ENCODE data around the gene PTPRF. TPM values are rescaled to one million over a fixed set of nuclear protein-coding genes. Genes with fewer than 3 reads are reported as not detected.

Gene PTPRF
- total and polyA plus RNA-seq, 12 donors: 1.7 to 10.3 (median 4.5) TPM

DNA sequence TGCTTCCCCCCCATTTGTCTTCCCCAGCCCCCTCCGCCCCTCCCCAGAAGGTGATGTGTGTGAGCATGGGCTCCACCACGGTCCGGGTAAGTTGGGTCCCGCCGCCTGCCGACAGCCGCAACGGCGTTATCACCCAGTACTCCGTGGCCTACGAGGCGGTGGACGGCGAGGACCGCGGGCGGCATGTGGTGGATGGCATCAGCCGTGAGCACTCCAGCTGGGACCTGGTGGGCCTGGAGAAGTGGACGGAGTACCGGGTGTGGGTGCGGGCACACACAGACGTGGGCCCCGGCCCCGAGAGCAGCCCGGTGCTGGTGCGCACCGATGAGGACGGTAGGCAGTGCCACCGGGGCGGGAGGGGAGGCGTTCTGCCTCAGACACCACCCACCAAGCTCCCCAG is 67.0 kb downstream of the PTPRF start:
- H3K27ac ChIP-seq: no peak overlapping the region
- WGBS, 2 donors: 96% methylated on average over 31 of the region's 31 CpGs
- no peak for ATAC-seq

DNA sequence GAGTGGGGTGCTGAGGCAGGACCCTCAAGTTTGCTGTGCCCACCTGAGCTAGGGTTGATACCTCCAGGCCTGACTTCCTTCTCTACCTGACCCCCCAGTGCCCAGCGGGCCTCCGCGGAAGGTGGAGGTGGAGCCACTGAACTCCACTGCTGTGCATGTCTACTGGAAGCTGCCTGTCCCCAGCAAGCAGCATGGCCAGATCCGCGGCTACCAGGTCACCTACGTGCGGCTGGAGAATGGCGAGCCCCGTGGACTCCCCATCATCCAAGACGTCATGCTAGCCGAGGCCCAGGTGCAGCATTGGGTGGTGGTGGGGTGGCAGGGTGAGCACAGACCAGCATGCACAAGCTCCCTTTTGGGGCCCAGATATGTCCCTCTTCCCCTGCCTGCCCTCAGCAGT is 67.9 kb downstream of the PTPRF start:
- TF ChIP-seq, protein P1, sequence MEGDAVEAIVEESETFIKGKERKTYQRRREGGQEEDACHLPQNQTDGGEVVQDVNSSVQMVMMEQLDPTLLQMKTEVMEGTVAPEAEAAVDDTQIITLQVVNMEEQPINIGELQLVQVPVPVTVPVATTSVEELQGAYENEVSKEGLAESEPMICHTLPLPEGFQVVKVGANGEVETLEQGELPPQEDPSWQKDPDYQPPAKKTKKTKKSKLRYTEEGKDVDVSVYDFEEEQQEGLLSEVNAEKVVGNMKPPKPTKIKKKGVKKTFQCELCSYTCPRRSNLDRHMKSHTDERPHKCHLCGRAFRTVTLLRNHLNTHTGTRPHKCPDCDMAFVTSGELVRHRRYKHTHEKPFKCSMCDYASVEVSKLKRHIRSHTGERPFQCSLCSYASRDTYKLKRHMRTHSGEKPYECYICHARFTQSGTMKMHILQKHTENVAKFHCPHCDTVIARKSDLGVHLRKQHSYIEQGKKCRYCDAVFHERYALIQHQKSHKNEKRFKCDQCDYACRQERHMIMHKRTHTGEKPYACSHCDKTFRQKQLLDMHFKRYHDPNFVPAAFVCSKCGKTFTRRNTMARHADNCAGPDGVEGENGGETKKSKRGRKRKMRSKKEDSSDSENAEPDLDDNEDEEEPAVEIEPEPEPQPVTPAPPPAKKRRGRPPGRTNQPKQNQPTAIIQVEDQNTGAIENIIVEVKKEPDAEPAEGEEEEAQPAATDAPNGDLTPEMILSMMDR (IDR thresholded peaks at IDR 0.05): no peak
- no peak for DNase-seq
- no peak overlapping the region for H3K27ac ChIP-seq
- intact Hi-C loops (cut with DNase I): no loop called here
- H3K4me1 ChIP-seq: no peaks in the 10 kb centered on the region
- no peaks in the 10 kb centered on the region for H3K36me3 ChIP-seq
- WGBS, 2 donors: 95 to 96% methylated on average over 11 of the region's 11 CpGs
- no peaks in the 10 kb centered on the region for H3K27me3 ChIP-seq
- no peaks in the 10 kb centered on the region for H3K9me3 ChIP-seq
- ATAC-seq: no peak
- H3K4me3 ChIP-seq: no peak overlapping the region

More for the DNA sequence above, 67.0 kb downstream of the PTPRF start:
- intact Hi-C loops (cut with DNase I): no loop called here
- Histone ChIP-seq H3K9me3 (no peaks in the 10 kb centered on the region), H3K4me3 (no peak overlapping the region), H3K4me1 (no peaks in the 10 kb centered on the region), H3K36me3 (no peaks in the 10 kb centered on the region), H3K27me3 (no peaks in the 10 kb centered on the region)
- DNase-seq: no peak
- TF ChIP-seq, protein P1 (IDR thresholded peaks at IDR 0.05): no peak

DNA sequence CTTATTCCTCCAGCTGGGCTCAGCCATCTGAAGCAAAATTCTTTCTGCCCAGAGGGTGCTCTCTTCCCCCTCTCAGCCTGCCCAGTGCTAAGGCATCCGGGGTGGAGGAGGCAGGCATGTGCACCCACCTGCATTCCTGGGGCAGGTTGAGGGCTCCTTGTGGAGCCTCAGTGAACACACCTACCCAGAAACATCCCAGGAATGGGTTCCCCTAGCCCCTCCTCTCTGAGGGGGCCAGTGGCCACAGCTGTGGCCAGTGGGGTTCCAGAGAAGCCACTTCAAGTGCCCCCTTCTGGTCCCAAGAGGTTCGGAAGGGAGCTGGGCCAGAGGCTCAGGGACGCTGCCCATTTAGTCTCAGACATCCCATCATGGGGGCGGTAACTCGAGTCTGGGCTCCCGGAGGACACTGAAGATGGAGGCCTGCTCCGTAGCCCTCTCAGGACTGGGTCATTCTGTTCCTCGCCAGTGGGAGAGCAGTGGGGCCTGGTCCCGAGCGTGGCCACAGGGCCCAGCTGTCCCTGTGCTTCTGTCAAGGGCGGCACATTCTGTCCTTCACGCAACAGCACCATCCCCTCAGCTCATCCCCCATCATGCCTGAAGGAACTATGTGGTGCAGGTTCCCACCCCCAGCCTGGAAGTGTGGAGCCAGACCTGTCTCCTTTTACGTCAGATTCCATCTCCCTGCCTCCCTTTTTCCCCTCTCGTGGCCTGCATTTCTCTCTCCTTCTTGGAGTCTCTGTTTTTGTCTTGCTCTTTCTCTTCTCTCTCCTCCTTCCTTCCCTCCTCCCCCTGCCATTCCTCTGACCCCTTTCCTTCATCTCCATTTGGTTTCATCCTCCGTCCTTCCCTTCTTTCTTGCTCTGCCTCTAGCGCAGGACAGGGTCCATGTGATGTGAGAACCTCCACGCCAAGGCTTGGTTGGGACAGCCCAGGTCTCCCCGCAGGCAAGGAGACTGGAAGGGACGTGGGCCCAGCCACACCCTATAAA is 69.6 kb downstream of the PTPRF start:
- Histone ChIP-seq H3K4me3 (no peak overlapping the region), H3K36me3 (no peaks in the 10 kb centered on the region), H3K27ac (no peak overlapping the region), H3K4me1 (no peaks in the 10 kb centered on the region), H3K27me3 (no peaks in the 10 kb centered on the region), H3K9me3 (no peaks in the 10 kb centered on the region)
- no peak for ATAC-seq
- WGBS, 2 donors: 87% methylated on average over 19 of the region's 19 CpGs
- intact Hi-C loops (cut with DNase I): no loop called here
- DNase-seq: no peak
- TF ChIP-seq, protein P1 (IDR thresholded peaks at IDR 0.05): no peak

DNA sequence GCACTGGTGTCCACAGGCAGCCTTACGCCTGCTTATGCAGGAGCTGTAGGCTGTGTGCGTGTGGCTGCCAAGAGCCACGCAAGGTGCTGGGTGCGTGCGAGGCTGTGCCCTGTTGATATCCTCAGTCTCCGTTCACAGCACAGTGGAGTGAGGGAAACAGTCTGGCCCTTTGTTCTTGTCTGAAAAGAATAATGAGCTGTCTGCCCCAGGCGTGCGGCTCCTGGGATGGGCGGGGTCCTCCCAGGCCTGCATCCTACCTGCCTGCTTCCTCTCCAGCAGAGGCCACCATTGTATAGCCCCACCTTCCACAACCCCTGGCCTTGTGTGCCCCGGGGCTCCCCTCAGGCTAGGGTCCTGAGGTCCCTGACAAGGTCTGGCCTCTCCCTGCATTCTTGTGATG is 72.3 kb downstream of the PTPRF start:
- ATAC-seq (no peak), DNase-seq (no peak)
- H3K4me1 ChIP-seq: no peaks in the 10 kb centered on the region
- no peak overlapping the region for H3K4me3 ChIP-seq
- H3K27ac ChIP-seq: no peak overlapping the region
- no peaks in the 10 kb centered on the region for H3K27me3 ChIP-seq
- no peaks in the 10 kb centered on the region for H3K9me3 ChIP-seq
- no peaks in the 10 kb centered on the region for H3K36me3 ChIP-seq
- TF ChIP-seq, protein P1 (IDR thresholded peaks at IDR 0.05): no peak
- 83% methylated on average over 10 of the region's 10 CpGs for WGBS, 2 donors
- intact Hi-C loops (cut with DNase I): no loop called here
